HuH-7.5 (cell line): ENCODE data around the gene AGO3.
"Not testable (repeated sequence)": the region's sequence is repeated elsewhere in the genome, so short reads cannot be mapped to it uniquely, and the experiment has no call there.

Experiments used
- DNase-seq: peaks from one replicate; pipeline ENCODE4 v3.0.0; 2011; ENCODE audit warnings: low spot score

The AGO3 gene

GRCh38 chr1:36008546-36009197 lies 77.8 kb downstream of the AGO3 start:
- no peak for DNase-seq

GRCh38 chr1:36014722-36015220 lies 83.9 kb downstream of the AGO3 start:
- DNase-seq, result no peak

- DNase-seq, result no peak
These were observed 85.8 kb downstream of the AGO3 start for GRCh38 chr1:36016686-36017085.

DNA sequence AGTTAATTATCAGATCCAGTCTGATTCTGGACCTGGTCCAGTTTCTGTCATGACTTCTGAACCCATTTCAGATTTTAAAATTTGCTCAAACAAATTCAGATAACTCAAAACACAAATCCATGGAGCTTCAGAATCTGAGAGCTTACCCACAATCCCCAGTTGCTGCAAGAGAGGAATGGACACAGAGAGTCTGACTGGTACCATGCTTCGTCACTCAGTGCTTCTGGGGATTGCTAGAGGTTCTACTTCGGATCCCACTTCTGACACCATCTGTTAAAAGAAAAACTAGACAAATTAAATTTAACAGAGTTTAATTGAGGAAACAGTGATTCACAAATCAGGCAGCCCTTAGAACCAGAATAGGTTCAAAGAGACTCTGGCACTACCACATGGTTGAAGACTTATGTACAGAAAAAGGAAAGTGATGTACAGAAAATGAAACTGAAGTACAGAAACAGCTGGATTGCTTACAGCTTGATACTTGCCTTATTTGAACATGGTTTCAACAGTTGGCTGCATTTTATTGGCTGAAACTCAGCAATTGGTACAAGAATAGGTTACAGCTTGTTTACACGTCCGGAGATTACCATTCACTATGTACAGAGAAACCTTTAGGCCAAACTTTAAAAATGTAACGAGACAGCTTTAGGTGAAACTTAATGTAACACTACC lies 92.3 kb downstream of the AGO3 start:
- DNase-seq, result no peak

DNA sequence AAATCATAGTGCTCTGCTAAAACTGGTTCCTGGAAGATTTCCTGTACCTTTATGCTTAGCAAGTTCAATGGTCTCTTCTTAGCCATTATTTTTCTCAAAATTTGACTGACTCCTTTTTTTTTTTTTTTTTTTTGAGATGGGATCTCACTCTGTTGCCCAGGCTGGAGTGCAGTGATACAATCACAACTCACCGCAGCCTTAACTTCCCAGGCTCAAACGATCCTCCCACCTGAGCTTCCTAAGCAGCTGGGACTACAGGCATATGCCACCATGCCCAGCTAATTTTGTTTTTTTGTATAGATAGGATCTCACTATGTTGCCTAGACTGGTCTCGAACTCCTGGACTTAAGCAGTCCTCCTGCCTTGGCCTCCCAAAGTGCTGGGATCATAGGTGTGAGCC lies 93.1 kb downstream of the AGO3 start:
- DNase-seq, result not testable (repeated sequence)

GRCh38 chr1:36024847-36025246 lies 93.9 kb downstream of the AGO3 start:
- no peak for DNase-seq

DNA sequence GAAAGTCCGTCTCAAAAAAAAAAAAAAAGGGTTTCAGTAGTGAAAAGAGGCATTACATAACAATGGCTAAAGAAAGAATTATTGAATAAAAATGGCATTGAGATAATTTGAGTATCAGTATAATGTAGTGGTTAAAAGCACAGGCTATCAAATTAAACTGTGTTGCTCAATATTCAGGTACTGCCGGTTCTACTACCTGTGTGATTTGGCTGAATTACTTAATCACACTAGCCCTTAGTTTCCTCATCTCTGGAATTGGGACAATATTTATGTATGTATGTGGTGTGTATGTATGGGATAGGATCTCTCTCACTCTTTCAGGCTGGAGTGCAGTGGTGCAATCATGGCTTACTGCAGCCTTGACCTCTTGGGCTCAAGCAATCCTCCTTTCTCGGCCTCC lies 96.9 kb downstream of the AGO3 start:
- DNase-seq, result no peak

- DNase-seq, result no peak
These were observed 100.5 kb downstream of the AGO3 start for GRCh38 chr1:36031441-36031840.

- DNase-seq, result no peak
These were observed 103.8 kb downstream of the AGO3 start for GRCh38 chr1:36034692-36035091.

- DNase-seq, result no peak
These were observed 104.2 kb downstream of the AGO3 start for GRCh38 chr1:36035154-36035553.

DNA sequence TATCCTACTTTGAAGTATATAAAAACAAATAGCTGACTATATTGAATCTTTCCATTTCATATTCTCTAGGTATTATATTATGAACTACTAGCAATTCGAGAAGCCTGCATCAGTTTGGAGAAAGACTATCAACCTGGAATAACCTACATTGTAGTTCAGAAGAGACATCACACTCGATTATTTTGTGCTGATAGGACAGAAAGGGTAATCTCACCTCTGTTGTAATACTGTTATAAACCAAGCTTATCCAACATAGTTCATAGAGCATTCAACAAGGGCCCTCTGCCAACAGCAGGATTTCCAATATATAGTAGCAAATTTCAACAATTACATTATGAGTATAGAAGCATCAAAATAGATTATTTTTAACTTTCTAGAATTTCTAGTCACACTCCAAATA lies 109.3 kb downstream of the AGO3 start:
- DNase-seq, result no peak

DNA sequence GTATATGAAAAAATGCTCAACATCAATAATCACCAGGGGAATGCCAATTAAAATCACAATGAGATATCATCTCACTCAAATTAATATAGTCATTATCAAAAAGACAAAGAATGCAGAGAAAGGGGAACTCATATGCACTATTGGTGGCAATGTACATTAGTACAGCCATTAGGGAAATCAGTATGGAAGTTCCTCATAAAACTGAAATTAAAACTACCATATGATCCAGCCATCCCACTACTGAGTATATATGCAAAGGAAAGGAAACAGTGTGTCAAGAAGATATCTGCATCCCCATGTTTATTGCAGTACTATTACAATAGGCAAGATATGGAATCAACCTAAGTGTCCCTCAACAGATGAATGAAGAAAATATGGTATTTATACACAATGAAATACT lies 120.9 kb downstream of the AGO3 start:
- DNase-seq, result no peak

- no peak for DNase-seq
These were observed 123.1 kb downstream of the AGO3 start for GRCh38 chr1:36053978-36054377.

DNA sequence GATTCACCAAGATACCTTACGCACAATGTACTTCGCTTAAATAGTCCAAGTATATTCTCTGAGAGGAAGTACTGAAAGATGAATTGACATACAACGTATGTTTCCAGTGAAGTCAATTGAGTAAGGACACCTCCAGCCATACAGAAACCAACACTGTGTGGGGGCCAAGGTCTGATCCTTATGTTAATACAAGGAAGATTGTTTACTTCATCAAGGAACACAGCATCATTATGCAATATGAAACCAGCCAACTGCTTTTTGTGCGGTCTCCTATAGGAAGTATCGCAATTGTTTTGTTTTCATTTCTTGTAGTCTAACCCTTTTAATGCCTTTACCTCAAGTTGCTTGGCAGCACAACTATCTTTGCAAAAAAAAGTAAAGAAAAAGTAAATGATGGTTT lies 124.8 kb downstream of the AGO3 start:
- DNase-seq, result no peak

DNA sequence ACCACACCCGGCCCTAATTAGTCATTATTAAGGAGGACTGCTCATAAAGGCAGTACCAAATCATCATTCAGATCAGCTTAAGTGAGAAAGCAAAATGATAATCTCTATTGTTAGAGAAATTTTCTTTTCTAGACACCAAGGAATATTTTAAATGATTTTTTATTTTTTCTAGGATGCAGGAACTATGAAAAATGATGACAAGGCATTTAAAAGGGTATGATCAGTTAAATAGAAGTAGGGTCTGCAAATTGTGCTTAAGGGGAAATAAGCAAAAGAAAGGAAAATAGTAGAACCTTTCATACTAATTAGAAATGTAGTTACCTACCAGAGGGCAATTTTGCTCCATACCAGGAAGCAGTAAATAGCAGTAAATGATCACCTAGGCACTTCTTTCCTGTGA lies 131.4 kb downstream of the AGO3 start:
- DNase-seq, result no peak

DNA sequence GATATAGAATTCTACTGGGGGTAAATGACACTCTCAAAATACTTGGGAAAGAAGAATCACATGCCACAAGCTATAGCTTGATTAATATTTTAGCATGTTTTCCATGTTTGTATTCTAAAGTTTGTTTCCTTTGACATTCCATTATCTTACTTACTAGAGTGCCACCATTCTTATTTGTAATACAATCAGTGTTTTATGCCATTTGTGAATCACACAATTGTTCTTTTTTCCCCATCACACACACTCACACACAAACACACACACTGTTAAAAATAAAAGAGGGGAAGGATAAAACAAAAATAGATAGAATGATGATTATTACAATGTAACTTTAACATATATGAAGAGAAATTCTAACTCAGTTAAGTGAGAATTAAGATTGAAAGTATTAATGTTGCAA lies 137.0 kb downstream of the AGO3 start:
- no peak for DNase-seq

- no peak for DNase-seq
These were observed 138.0 kb downstream of the AGO3 start for GRCh38 chr1:36068866-36069265.

GRCh38 chr1:36070349-36070748 lies 139.4 kb downstream of the AGO3 start:
- no peak for DNase-seq

- no peak for DNase-seq
These were observed 146.2 kb downstream of the AGO3 start for GRCh38 chr1:36076979-36077573.

DNA sequence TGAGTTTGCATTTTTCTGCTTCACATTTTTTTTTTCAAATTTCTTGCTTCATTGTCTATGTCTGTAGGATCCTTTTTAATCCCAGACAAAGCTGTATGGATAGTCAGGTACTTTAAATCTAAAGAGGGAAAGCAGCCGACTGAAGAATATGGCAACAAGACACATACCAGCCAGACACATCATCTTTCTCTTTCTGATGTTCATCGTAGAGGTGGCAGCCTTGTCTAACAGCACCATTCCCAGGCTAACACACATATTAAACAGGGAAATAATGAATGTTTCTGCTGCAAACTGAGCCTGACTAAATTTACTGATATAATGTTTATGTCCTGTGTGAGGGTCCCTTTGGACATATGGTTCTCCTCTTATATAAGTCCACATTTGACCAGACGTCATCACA lies 149.3 kb downstream of the AGO3 start:
- DNase-seq, result no peak

- DNase-seq, result no peak
These were observed 149.9 kb downstream of the AGO3 start for GRCh38 chr1:36080801-36081200.

DNA sequence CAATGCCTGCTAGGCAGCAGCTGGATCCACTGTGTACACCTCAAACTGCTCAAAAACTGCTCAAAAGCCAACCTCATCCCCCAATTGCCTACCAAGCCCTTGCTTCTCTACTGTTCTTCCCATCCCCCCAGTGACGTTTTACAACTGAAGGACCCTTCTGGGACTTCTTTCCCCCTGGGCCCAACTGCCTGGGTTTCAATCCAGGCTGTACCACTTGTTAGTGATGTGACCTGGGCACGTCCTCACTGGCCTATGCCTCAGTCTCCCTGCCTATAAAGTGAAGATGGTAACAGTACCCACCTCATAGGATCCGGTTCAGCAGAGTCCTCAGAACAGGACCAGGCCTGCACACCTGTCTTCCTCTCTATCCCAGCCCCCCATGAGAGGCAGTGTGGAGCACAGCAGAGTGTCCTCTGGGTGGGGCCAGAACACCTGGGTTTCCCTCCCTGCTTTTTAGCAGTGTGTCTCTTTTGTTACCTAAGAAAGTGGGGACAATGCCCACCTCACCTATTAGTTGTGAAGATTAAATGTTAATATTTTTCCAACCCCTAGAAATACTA lies 151.1 kb downstream of the AGO3 start:
- DNase-seq, result no peak

DNA sequence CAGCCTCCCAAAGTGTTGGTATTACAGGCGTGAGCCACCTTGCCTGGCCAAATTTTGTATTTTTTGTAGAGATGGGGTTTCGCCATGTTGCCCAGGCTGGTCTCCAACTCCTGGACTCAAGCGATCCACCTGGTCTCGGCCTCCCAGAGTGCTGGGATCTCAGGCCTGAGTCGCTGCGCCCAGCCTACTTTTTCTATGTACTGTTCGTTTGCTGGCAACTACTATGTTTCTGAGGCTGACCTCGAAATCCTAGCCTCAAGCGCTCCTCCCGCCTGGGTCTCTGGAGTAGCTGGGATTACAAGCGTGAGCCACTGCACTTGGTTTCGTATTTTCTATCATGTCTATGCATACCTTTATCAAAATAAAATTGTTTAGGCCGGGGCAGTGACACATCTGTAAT lies 152.3 kb downstream of the AGO3 start:
- DNase-seq, result no peak
